C4-2B (cell line): ENCODE measurements around the gene KRTAP19-2.

ENCODE experiments used
- ZFX ChIP-seq: fragments of 450-650 bp; IDR thresholded peaks from 2 replicates; pipeline ENCODE4 v1.6.1; 2017
- TF ChIP-seq, protein P1 (sequence below): fragments of 450-650 bp; conservative IDR thresholded peaks from 2 replicates; pipeline ENCODE4 v1.5.1; 2017; ENCODE audit warnings: mild to moderate bottlenecking

DNA sequence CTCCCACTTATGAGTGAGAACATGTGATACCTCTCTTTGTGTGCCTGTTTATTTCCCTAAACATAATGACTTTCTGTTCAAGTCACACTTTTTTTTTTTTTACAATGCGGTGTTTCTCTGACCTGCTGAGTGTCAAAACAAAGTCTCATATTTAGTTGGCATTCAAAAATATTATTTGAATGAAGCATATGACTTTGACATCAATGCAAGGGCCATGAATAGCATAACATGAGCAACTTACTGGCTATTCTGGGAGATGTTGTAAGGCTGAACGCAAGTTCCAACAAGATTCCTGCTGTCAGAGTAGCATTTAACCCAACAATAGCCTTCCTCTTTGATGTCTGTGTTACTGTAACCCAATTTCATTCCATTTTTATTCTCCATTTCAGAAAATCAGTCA, 5.1 kb downstream of the KRTAP19-2 start:
- TF ChIP-seq, protein P1, sequence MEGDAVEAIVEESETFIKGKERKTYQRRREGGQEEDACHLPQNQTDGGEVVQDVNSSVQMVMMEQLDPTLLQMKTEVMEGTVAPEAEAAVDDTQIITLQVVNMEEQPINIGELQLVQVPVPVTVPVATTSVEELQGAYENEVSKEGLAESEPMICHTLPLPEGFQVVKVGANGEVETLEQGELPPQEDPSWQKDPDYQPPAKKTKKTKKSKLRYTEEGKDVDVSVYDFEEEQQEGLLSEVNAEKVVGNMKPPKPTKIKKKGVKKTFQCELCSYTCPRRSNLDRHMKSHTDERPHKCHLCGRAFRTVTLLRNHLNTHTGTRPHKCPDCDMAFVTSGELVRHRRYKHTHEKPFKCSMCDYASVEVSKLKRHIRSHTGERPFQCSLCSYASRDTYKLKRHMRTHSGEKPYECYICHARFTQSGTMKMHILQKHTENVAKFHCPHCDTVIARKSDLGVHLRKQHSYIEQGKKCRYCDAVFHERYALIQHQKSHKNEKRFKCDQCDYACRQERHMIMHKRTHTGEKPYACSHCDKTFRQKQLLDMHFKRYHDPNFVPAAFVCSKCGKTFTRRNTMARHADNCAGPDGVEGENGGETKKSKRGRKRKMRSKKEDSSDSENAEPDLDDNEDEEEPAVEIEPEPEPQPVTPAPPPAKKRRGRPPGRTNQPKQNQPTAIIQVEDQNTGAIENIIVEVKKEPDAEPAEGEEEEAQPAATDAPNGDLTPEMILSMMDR: no peak
- TF ChIP-seq ZFX: no peak
